OCI-LY7 (cell line): ENCODE data around the gene VIL1. TPM values are rescaled to one million over a fixed set of nuclear protein-coding genes. Genes with fewer than 3 reads are reported as not detected.
A peak's percentile ranks its signal among the peaks of the same experiment; 100 is the strongest.

ENCODE experiments used
- Bru-seq: library from RNA; stranded (reverse); fragments of 400-500 nt; gene quantifications from one replicate; lab custom pipeline; 2021; lab: Mats Ljungman, UMichigan
- BruChase-seq, 2 experiments: library from RNA; stranded (reverse); fragments of 400-500 nt; gene quantifications; one replicate each; lab custom pipeline; 2021; lab: Mats Ljungman, UMichigan
- BruUV-seq: library from RNA; stranded (reverse); fragments of 400-500 nt; replicated peaks from 2 replicates; lab custom pipeline; 2021; lab: Mats Ljungman, UMichigan
- CTCF ChIA-PET: fragments of 300-600 bp; sonication (Branson Sonifier 250); formaldehyde crosslinking; loops from one replicate; lab custom pipeline; 2022; ENCODE audit warnings: antibody characterized with exemption; ENCODE audit not compliant: unreplicated experiment; lab: Charles Lee
- POLR2A ChIA-PET: fragments of 300-600 bp; sonication (Branson Sonifier 250); formaldehyde crosslinking; loops from one replicate; lab custom pipeline; 2022; ENCODE audit warnings: antibody characterized with exemption; lab: Charles Lee
- DNase-seq: peaks from one replicate; pipeline ENCODE4 v3.0.0-alpha.2; 2015; ENCODE audit warnings: low spot score
- H2AFZ ChIP-seq: fragments of 200-600 bp; sonication (generic), shearing (Covaris generic); 2 replicates; pipeline ENCODE4 v1.6.1; 2014; ENCODE audit warnings: mild to moderate bottlenecking, antibody characterized with exemption, low read length, moderate library complexity
- H3K27ac ChIP-seq: fragments of 200-600 bp; sonication (generic); 2 replicates; pipeline ENCODE4 v1.5.1; 2014; ENCODE audit warnings: mixed run types, low read depth, mild to moderate bottlenecking, moderate library complexity, low read length, inconsistent platforms; ENCODE audit not compliant: poor library complexity, severe bottlenecking
- H3K36me3 ChIP-seq: fragments of 200-600 bp; sonication (generic); 2 replicates; pipeline ENCODE4 v1.6.1; 2014; ENCODE audit warnings: mild to moderate bottlenecking, antibody characterized with exemption, low read length, moderate library complexity, mixed read lengths; ENCODE audit not compliant: insufficient read depth
- H3K4me1 ChIP-seq: fragments of 200-600 bp; sonication (generic); 2 replicates; pipeline ENCODE4 v1.5.1; 2014; ENCODE audit warnings: mild to moderate bottlenecking, low read length; ENCODE audit not compliant: insufficient read depth, poor library complexity, severe bottlenecking
- H3K4me2 ChIP-seq: fragments of 200-600 bp; sonication (generic); 2 replicates; pipeline ENCODE4 v1.6.1; 2014; ENCODE audit warnings: mild to moderate bottlenecking, low read length
- H3K4me3 ChIP-seq: fragments of 200-600 bp; sonication (generic); 2 replicates; pipeline ENCODE4 v1.5.1; 2014; ENCODE audit warnings: mild to moderate bottlenecking, low read depth, low read length; ENCODE audit not compliant: poor library complexity, severe bottlenecking
- H3K79me2 ChIP-seq: fragments of 200-600 bp; sonication (generic); 2 replicates; pipeline ENCODE4 v1.6.1; 2016; ENCODE audit warnings: low read depth, mild to moderate bottlenecking, low read length, moderate library complexity, mixed read lengths; ENCODE audit not compliant: insufficient read depth
- H3K9me2 ChIP-seq: fragments of 200-600 bp; sonication (generic); 2 replicates; pipeline ENCODE4 v1.6.1; 2016; ENCODE audit warnings: mild to moderate bottlenecking, low read length, mixed read lengths; ENCODE audit not compliant: insufficient read depth
- H3K9me3 ChIP-seq: fragments of 200-600 bp; sonication (generic); 2 replicates; pipeline ENCODE4 v1.6.1; 2014; ENCODE audit warnings: mild to moderate bottlenecking, mixed run types, low read length, mixed read lengths
- H4K20me1 ChIP-seq: fragments of 200-600 bp; sonication (generic); 2 replicates; pipeline ENCODE4 v1.6.1; 2014; ENCODE audit warnings: mild to moderate bottlenecking, antibody characterized with exemption, low read length, moderate library complexity, mixed read lengths; ENCODE audit not compliant: insufficient read depth
- CTCF ChIP-seq: fragments of 200-600 bp; sonication (generic); conservative IDR thresholded peaks from 2 replicates; pipeline ENCODE4 v1.5.1; 2014; ENCODE audit warnings: mild to moderate bottlenecking, antibody characterized with exemption, low read length, moderate library complexity, mixed read lengths
- EZH2phosphoT487 ChIP-seq: fragments of 200-600 bp; sonication (generic); IDR thresholded peaks from 2 replicates; pipeline ENCODE4 v1.6.1; 2018; ENCODE audit warnings: low read depth, borderline replicate concordance, mild to moderate bottlenecking, mixed run types, antibody characterized with exemption, low read length, moderate library complexity, mixed read lengths
- intact Hi-C: fragments of 100-400 bp; cut with micrococcal nuclease; formaldehyde crosslinking; loops from one replicate; pipeline ENCODE4 v1.10.0; 2022; ENCODE audit not compliant: unreplicated experiment
- long read RNA-seq: library from polyadenylated mRNA; stranded (forward); transcript quantifications from one replicate; pipeline ENCODE4 v2.0.0, GENCODE V29; 2022
- total RNA-seq, 2 experiments: library from RNA; depleted of rRNA in 1 of 2; stranded (reverse); fragments of >200 nt in 1 of 2; shearing (Covaris generic) in 1 of 2; gene quantifications; 2 replicates each; pipeline ENCODE4 v1.2.3, GENCODE V29; 2014 to 2022

VIL1 gene
- total RNA-seq (2014; rRNA removed; shearing (Covaris generic)) (0.47 TPM in 1 of 2 replicates, not detected in the other), total RNA-seq (2022) (not detected in 2 replicates), Bru-seq, nascent RNA (percentile 4 among the genes with signal in this experiment), BruChase-seq, experiment 1, labeled RNA remaining after a 6-hour chase (not detected), BruChase-seq, experiment 2, labeled RNA remaining after a 2-hour chase (percentile 11 among the genes with signal in this experiment)
- long read RNA-seq, partial matches to known transcripts: 0 of 1 reads
- long read RNA-seq, other reads (novel, unspliced or antisense): 1 of 1 reads

- intact Hi-C loops: no loop called here
- Histone ChIP-seq H3K4me3 (no peak within 1 kb of the TSS), H4K20me1 (no peaks in the 10 kb centered on the region), H3K9me3 (no peaks in the 10 kb centered on the region), H3K36me3 (no peaks in the 10 kb centered on the region), H3K4me1 (no peaks in the 10 kb centered on the region), H2AFZ (no peak within 1 kb of the TSS), H3K4me2 (no peak within 1 kb of the TSS), H3K27ac (no peak within 1 kb of the TSS), H3K9me2 (no peaks in the 10 kb centered on the region), H3K79me2 (no peaks in the 10 kb centered on the region)
- TF ChIP-seq CTCF (no peak), EZH2phosphoT487 (no peak)
- ChIA-PET CTCF (no interaction called here), POLR2A (no interaction called here)
- DNase-seq: no peak
- BruUV-seq: no TSS peak
Measured at GRCh38 chr2:218418717-218419458, at the start of gene VIL1. VIL1 (plus strand) TSS chr2:218419123; CDS start chr2:218423779, 4,656 bp downstream.

- H3K27ac ChIP-seq: peak overlapping the region; percentile 89
- no peaks in the 10 kb centered on the region for H4K20me1 ChIP-seq
- ChIA-PET CTCF (no interaction called here), POLR2A (interaction anchor here (1.7 to 2.2 kb wide), 2 partner anchors 15 to 24 kb away, joined by 4 to 9 read pairs; no protein-coding TSS in a partner anchor)
- no peak overlapping the region for H3K4me3 ChIP-seq
- intact Hi-C loops: no loop called here
- BruUV-seq: no TSS peak
- H3K79me2 ChIP-seq: no peaks in the 10 kb centered on the region
- H3K9me2 ChIP-seq: no peaks in the 10 kb centered on the region
- H2AFZ ChIP-seq: no peak overlapping the region; the same call in 1 of the 2 replicates
- H3K9me3 ChIP-seq: no peaks in the 10 kb centered on the region
- DNase-seq: peak; percentile 22
- H3K36me3 ChIP-seq: no peaks in the 10 kb centered on the region
- H3K4me1 ChIP-seq: peaks cover 72% of the 10 kb centered on the region
- peak overlapping the region; percentile 78 for H3K4me2 ChIP-seq
- TF ChIP-seq EZH2phosphoT487: no peak
- TF ChIP-seq CTCF: no peak
Measured at GRCh38 chr2:218369330-218369729, 49.6 kb upstream of the VIL1 start.
